HPDE6-E6E7 (cell line): ENCODE measurements around the gene NUP50.

ENCODE experiments used
- DNase-seq: peaks from one replicate; pipeline ENCODE4 v3.0.0; 2011; ENCODE audit warnings: missing footprints; ENCODE audit errors: extremely low spot score

NUP50 gene

GRCh38 chr22:45208993-45209838 lies 45.5 kb downstream of the NUP50 start:
- DNase-seq: no peak

GRCh38 chr22:45210174-45210573 lies 46.4 kb downstream of the NUP50 start:
- DNase-seq: no peak

GRCh38 chr22:45210577-45210976 lies 46.9 kb downstream of the NUP50 start:
- no peak for DNase-seq

- no peak for DNase-seq
Observed at GRCh38 chr22:45210991-45211390, 47.3 kb downstream of the NUP50 start.

GRCh38 chr22:45211435-45211834 lies 47.7 kb downstream of the NUP50 start:
- DNase-seq: no peak

GRCh38 chr22:45211848-45212247 lies 48.1 kb downstream of the NUP50 start:
- no peak for DNase-seq

GRCh38 chr22:45212306-45212709 lies 48.6 kb downstream of the NUP50 start:
- no peak for DNase-seq

- DNase-seq: peak; percentile 9
Observed at GRCh38 chr22:45212992-45213751, 49.4 kb downstream of the NUP50 start.

- no peak for DNase-seq
Observed at GRCh38 chr22:45216133-45217003, 52.6 kb downstream of the NUP50 start.

- no peak for DNase-seq
Observed at GRCh38 chr22:45217345-45217744, 53.6 kb downstream of the NUP50 start.

GRCh38 chr22:45217806-45218205 lies 54.1 kb downstream of the NUP50 start:
- DNase-seq: no peak

GRCh38 chr22:45218976-45219375 lies 55.3 kb downstream of the NUP50 start:
- no peak for DNase-seq

- no peak for DNase-seq
Observed at GRCh38 chr22:45221201-45221600, 57.5 kb downstream of the NUP50 start.

- DNase-seq: no peak
Observed at GRCh38 chr22:45223304-45224117, 59.8 kb downstream of the NUP50 start.

- DNase-seq: no peak
Observed at GRCh38 chr22:45224331-45224730, 60.6 kb downstream of the NUP50 start.

GRCh38 chr22:45224988-45225731 lies 61.4 kb downstream of the NUP50 start:
- DNase-seq: no peak

GRCh38 chr22:45225732-45226502 lies 62.2 kb downstream of the NUP50 start:
- no peak for DNase-seq

GRCh38 chr22:45226503-45227186 lies 62.9 kb downstream of the NUP50 start:
- no peak for DNase-seq
